ENCODE measurements around the gene RNF114.

GRCh38 chr20:49961413-49961812, 25.2 kb downstream of the RNF114 start:
- TF ChIP-seq CTCF (IDR thresholded peaks at IDR 0.05): no peak
- no peak for TF ChIP-seq POLR2A (IDR thresholded peaks at IDR 0.05)
- no peak for TF ChIP-seq POLR2AphosphoS5 (IDR thresholded peaks at IDR 0.05)
